Fibroblast of lung (primary cell): Measurements from ENCODE around the gene KRTAP1-5. TPM values are rescaled to one million over a fixed set of nuclear protein-coding genes. Genes with fewer than 3 reads are reported as not detected.

Experiments used
- DNase-seq, 2 donors: peaks; one replicate each; pipeline versions ENCODE4 v3.0.0 to v3.0.0-alpha.2; 2010; ENCODE audit warnings: low read depth in 2 of 2
- H2AFZ ChIP-seq: 2 replicates; pipeline ENCODE4 v1.5.1; 2012; ENCODE audit warnings: low read length, control low read depth, inconsistent platforms
- H3K27ac ChIP-seq: 2 replicates; pipeline ENCODE4 v1.5.1; 2011; ENCODE audit warnings: low read length, control low read depth; ENCODE audit not compliant: insufficient read depth
- H3K27me3 ChIP-seq: 2 replicates; pipeline ENCODE4 v1.5.1; 2011; ENCODE audit warnings: mild to moderate bottlenecking, low read length; ENCODE audit not compliant: control insufficient read depth, insufficient read depth
- H3K36me3 ChIP-seq: 2 replicates; pipeline ENCODE4 v1.5.1; 2011; ENCODE audit warnings: low read length; ENCODE audit not compliant: control insufficient read depth, insufficient read depth
- H3K4me1 ChIP-seq: 2 replicates; pipeline ENCODE4 v1.5.1; 2011; ENCODE audit warnings: low read length; ENCODE audit not compliant: control insufficient read depth, insufficient read depth; ENCODE audit errors: extremely low read depth
- H3K4me2 ChIP-seq: 2 replicates; pipeline ENCODE4 v1.5.1; 2011; ENCODE audit warnings: low read length, control low read depth; ENCODE audit not compliant: insufficient read depth; ENCODE audit errors: extremely low read depth
- H3K4me3 ChIP-seq, 4 experiments: fragments of 200-600 bp in 1 of 4; sonication (generic) in 1 of 4; replicated peaks in 1 of 4; 2 replicates each; pipeline ENCODE4 v1.5.1; 2011 to 2016; ENCODE audit warnings: low read length in 4 of 4, low read depth in 3 of 4, mild to moderate bottlenecking in 3 of 4, control low read depth in 2 of 4, inconsistent platforms in 1 of 4, mixed read lengths in 1 of 4; ENCODE audit not compliant: insufficient read depth in 1 of 4; ENCODE audit errors: control extremely low read depth in 1 of 4
- H3K79me2 ChIP-seq: 2 replicates; pipeline ENCODE4 v1.5.1; 2012; ENCODE audit warnings: mild to moderate bottlenecking, low read length, inconsistent platforms; ENCODE audit not compliant: control insufficient read depth, insufficient read depth
- H3K9ac ChIP-seq: 2 replicates; pipeline ENCODE4 v1.5.1; 2011; ENCODE audit warnings: mild to moderate bottlenecking, low read length, control low read depth; ENCODE audit not compliant: insufficient read depth
- H3K9me3 ChIP-seq: 2 replicates; pipeline ENCODE4 v1.5.1; 2012; ENCODE audit warnings: low read depth, low read length; ENCODE audit not compliant: control insufficient read depth, insufficient read depth
- H4K20me1 ChIP-seq: 2 replicates; pipeline ENCODE4 v1.5.1; 2011; ENCODE audit warnings: low read length; ENCODE audit not compliant: control insufficient read depth, insufficient read depth; ENCODE audit errors: extremely low read depth
- EZH2 ChIP-seq: IDR thresholded peaks from 2 replicates; pipeline ENCODE4 v1.5.1; 2012; ENCODE audit warnings: low read length, control low read depth, mild to moderate bottlenecking; ENCODE audit errors: missing control alignments
- polyA plus RNA-seq, 2 donors: library from polyadenylated mRNA; depleted of rRNA in 1 of 2; stranded (reverse) in 1 of 2; unstranded in 1 of 2; fragments of >200 nt; gene quantifications; 2 replicates each; pipeline ENCODE4 v1.2.1, GENCODE V29; 2011 to 2012; ENCODE audit warnings: missing spikeins in 1 of 2
- total RNA-seq: library from RNA; depleted of rRNA; stranded (reverse); fragments of >200 nt; gene quantifications from 2 replicates; pipeline ENCODE4 v1.2.1, GENCODE V29; 2014
- TF ChIP-seq, protein P1 (sequence below), 2 donors: IDR thresholded peaks in 1 of 2; conservative IDR thresholded peaks in 1 of 2; 1 replicate in 1 of 2; 2 replicates in 1 of 2; pipeline ENCODE4 v1.5.1; 2011 to 2012; ENCODE audit warnings: low read length in 2 of 2, control low read depth in 1 of 2, inconsistent platforms in 1 of 2, low read depth in 1 of 2, mild to moderate bottlenecking in 1 of 2

The KRTAP1-5 gene
- total and polyA plus RNA-seq, 2 donors (not counting 1 experiment from before 2014, with no cell fraction given) = 0.17 to 6.2 TPM

DNA sequence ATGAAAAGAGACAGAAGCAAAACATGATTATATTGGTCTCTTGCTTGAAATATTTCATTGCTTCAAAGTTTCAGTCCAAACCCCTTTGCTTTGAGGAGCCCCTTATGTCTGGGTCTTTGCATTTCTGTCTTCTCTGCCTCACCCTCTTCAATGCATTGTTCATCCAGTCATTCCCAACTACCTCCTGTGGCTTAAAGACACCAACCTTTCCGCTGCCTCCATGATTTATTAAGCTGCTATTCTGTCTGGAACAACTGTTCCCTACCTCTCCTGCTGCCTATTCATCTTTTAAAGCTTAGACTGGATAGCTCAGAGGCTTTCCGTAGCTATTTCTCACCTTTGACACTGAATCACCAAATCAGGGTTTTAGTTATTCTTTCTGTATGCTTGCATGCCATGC is 29.6 kb downstream of the KRTAP1-5 start:
- Histone ChIP-seq H3K36me3 (no peaks in the 10 kb centered on the region), H3K9me3 (no peaks in the 10 kb centered on the region), H2AFZ (no peak overlapping the region), H3K4me3 (no peak overlapping the region), H3K27me3 (no peaks in the 10 kb centered on the region), H3K9ac (no peak overlapping the region), H3K27ac (no peak overlapping the region), H3K79me2 (no peaks in the 10 kb centered on the region), H4K20me1 (no peaks in the 10 kb centered on the region), H3K4me2 (no peak overlapping the region), H3K4me1 (no peaks in the 10 kb centered on the region)
- DNase-seq = no peak
- TF ChIP-seq, protein P1, sequence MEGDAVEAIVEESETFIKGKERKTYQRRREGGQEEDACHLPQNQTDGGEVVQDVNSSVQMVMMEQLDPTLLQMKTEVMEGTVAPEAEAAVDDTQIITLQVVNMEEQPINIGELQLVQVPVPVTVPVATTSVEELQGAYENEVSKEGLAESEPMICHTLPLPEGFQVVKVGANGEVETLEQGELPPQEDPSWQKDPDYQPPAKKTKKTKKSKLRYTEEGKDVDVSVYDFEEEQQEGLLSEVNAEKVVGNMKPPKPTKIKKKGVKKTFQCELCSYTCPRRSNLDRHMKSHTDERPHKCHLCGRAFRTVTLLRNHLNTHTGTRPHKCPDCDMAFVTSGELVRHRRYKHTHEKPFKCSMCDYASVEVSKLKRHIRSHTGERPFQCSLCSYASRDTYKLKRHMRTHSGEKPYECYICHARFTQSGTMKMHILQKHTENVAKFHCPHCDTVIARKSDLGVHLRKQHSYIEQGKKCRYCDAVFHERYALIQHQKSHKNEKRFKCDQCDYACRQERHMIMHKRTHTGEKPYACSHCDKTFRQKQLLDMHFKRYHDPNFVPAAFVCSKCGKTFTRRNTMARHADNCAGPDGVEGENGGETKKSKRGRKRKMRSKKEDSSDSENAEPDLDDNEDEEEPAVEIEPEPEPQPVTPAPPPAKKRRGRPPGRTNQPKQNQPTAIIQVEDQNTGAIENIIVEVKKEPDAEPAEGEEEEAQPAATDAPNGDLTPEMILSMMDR (conservative IDR thresholded peaks at IDR 0.05 in 1 of 2, IDR thresholded peaks at IDR 0.05 in 1 of 2; ENCODE audit: low read depth in 1 of 2, low read length in 2 of 2) = no peak
- TF ChIP-seq EZH2 = no peak

DNA sequence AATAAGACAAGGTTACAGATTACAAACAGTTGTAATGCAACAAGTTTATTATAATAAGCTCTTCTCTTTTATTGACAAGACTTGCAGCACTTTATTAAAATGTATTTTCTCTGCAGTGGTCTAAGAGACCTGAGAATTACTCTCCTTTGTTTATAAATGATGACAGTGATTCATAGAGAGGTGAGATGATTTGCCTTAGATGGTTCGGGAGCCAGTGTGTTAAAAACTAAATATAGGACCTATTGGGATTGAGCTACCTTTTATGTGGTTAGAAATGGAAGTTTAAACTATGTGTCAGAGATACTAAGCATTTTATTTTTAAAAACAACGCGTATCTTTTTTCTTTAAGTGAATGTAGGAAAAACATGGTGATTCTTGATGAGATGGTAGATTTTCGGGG is 30.2 kb downstream of the KRTAP1-5 start:
- Histone ChIP-seq H3K36me3 (no peaks in the 10 kb centered on the region), H4K20me1 (no peaks in the 10 kb centered on the region), H2AFZ (no peak overlapping the region), H3K9me3 (no peaks in the 10 kb centered on the region), H3K4me2 (no peak overlapping the region), H3K79me2 (no peaks in the 10 kb centered on the region), H3K27ac (no peak overlapping the region), H3K4me3 (no peak overlapping the region), H3K4me1 (no peaks in the 10 kb centered on the region), H3K27me3 (no peaks in the 10 kb centered on the region), H3K9ac (no peak overlapping the region)
- peak in 1 of 2 donors; percentile 47 for DNase-seq
- TF ChIP-seq EZH2 = no peak
- TF ChIP-seq, protein P1 (conservative IDR thresholded peaks at IDR 0.05 in 1 of 2, IDR thresholded peaks at IDR 0.05 in 1 of 2; ENCODE audit: low read depth in 1 of 2, low read length in 2 of 2) = no peak

DNA sequence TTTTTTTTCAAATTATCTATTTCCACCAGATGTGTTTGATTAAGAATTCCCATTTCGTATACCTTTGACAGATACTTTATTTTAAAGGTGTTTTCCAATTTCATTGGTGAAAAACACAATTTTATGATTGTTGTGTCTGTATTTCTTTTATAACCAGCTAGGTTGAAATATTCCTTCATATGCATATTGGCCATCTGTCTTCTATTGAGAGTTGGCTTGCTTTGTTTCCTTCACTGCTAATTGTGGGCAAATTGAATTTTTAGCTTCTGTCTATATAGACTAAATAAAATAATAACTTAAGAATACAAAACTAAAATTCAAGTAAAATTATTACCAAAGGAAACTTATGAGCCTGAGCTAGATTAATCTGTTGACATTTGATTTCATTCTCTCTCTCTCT is 31.9 kb downstream of the KRTAP1-5 start:
- no peaks in the 10 kb centered on the region for H3K4me1 ChIP-seq
- no peaks in the 10 kb centered on the region for H3K36me3 ChIP-seq
- no peak overlapping the region for H3K9ac ChIP-seq
- no peak for DNase-seq
- H2AFZ ChIP-seq = no peak overlapping the region
- H3K27ac ChIP-seq = no peak overlapping the region
- H3K9me3 ChIP-seq = no peaks in the 10 kb centered on the region
- no peaks in the 10 kb centered on the region for H4K20me1 ChIP-seq
- H3K4me2 ChIP-seq = no peak overlapping the region
- no peak overlapping the region for H3K4me3 ChIP-seq
- TF ChIP-seq, protein P1 (conservative IDR thresholded peaks at IDR 0.05 in 1 of 2, IDR thresholded peaks at IDR 0.05 in 1 of 2; ENCODE audit: low read depth in 1 of 2, low read length in 2 of 2) = no peak
- TF ChIP-seq EZH2 = no peak
- no peaks in the 10 kb centered on the region for H3K27me3 ChIP-seq
- H3K79me2 ChIP-seq = no peaks in the 10 kb centered on the region
